ENCODE data around the gene RBCK1. TPM values are rescaled to one million over a fixed set of nuclear protein-coding genes. Genes with fewer than 3 reads are reported as not detected.

RBCK1 gene
- total and polyA plus RNA-seq, 2 experiments from 2014 or later: 72.3 to 129 TPM

DNA sequence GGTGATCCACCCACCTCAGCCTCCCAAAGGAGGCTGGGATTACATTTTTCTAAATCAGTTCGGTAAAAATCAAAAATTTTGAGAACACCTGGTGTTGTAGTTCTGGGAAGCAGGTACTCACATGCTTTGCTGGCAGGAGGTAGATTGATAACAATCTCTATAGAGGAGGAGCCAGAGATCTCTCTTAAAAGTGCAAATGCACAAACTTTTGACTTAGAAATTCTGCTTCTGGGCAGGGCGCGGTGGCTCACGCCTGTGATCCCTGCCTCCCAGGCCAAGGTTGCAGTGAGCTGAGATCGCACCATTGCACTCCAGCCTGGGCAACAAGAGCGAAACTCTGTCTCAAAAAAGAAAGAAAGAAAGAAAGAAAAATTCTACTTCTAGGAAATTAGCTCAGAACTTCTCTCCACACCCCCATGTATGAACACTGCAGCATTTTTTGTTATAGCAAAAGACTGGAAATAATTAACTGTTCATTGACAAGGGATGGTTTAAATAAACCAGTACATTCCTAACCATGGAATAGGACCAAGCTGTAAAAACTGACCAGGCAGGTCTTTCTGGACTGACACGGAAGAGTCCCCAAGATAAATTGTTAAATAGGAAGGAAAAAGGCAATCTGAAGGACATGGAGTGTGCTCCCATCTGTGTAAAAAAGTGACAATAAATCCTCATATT lies 41.9 kb upstream of the RBCK1 start:
- Histone ChIP-seq H2AFZ (no peak overlapping the region), H3K9me2 (ENCODE audit: insufficient read depth) (no peaks in the 10 kb centered on the region), H3K9ac (no peak overlapping the region), H3F3A (ENCODE audit: insufficient read depth) (peaks cover 5% of the 10 kb centered on the region), H3K27ac (no peak overlapping the region), H3K4me2 (ENCODE audit: unreplicated experiment) (no peak overlapping the region), H3K27me3 (replicated peaks; ENCODE audit: insufficient read depth) (no peaks in the 10 kb centered on the region), H3K4me3 (no peak overlapping the region), H3K36me3 (ENCODE audit: low read depth) (no peaks in the 10 kb centered on the region), H3K4me1 (ENCODE audit: insufficient read depth) (no peaks in the 10 kb centered on the region), H3K79me2 (ENCODE audit: insufficient read depth) (no peaks in the 10 kb centered on the region), H4K20me1 (ENCODE audit: insufficient read depth) (no peaks in the 10 kb centered on the region), H3K9me3 (ENCODE audit: low read depth) (no peaks in the 10 kb centered on the region)
- 71 to 72% methylated on average over 7 of the region's 7 CpGs for WGBS, 2 experiments (ENCODE audit: low coverage in 1 of 2, low lambda C conversion rate in 2 of 2, missing lambda C conversion rate in 2 of 2)
- in situ Hi-C loops (cut with MboI): no loop called here
- TF ChIP-seq EZH2phosphoT487 (IDR thresholded peaks at IDR 0.05; ENCODE audit: insufficient read depth, low read depth) (no peak), EZH2 (IDR thresholded peaks at IDR 0.05; ENCODE audit: insufficient read depth, poor library complexity, severe bottlenecking) (no peak)
- no peak for DNase-seq

DNA sequence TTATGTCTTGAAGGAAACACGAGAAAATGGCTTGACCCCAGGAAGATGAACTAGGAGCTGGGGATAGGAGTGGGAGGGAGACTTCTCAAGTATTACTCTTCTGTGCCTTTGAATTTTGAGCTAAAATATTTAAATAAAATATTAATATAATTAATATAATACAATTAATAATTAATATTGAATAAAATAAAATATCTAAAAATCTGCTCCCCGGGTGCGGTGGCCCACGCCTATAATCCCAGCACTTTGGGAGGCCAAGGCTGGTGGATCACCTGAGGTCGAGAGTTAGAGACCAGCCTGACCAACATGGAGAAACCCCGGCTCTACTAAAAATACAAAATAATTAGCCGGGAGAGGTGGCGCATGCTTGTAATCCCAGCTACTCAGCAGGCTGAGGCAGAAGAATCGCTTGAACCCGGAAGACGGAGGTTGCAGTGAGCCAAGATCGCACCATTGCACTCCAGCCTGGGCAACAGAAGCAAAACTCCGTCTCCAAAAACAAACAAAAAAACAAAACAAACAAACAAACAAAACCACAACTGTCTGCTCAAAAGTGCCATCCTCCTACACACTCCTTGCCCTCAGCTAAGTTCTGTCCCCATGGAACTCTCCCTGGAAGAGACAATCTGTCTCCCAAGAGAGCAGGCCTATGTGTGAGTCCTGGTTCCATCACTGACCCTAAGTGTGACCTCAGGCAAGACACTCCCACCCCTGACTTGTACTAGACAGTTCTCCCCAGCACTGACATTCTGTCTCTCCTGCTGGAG lies 41.2 kb upstream of the RBCK1 start:
- DNase-seq: no peak

DNA sequence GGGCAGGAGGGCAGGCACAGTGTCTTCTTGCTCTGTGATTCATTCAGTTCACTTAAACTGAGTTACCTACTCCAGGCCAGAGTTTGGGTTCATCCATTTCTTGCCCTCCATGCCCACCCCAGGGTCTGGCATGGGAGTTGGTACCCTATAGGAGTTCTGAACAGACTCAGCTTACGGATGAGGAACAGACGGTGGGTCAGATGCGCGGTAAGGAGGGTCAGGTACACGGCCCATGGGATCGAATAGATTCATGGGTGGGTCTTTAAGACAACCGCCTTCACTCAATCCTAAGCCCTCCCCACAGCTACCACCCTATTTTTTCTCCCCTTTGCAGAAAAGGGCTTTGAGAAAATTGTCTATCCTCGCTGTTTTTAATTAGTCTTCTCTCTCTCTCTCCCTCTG lies 40.6 kb upstream of the RBCK1 start:
- H3K4me2 ChIP-seq (ENCODE audit: unreplicated experiment): no peak overlapping the region
- H4K20me1 ChIP-seq (ENCODE audit: insufficient read depth): no peaks in the 10 kb centered on the region
- peaks cover 11% of the 10 kb centered on the region for H3K4me1 ChIP-seq (ENCODE audit: insufficient read depth)
- no peaks in the 10 kb centered on the region for H3K9me2 ChIP-seq (ENCODE audit: insufficient read depth)
- H3F3A ChIP-seq (ENCODE audit: insufficient read depth): peaks cover 5% of the 10 kb centered on the region
- no peak overlapping the region for H2AFZ ChIP-seq
- H3K79me2 ChIP-seq (ENCODE audit: insufficient read depth): no peaks in the 10 kb centered on the region
- DNase-seq: no peak
- no peak overlapping the region for H3K4me3 ChIP-seq
- no peaks in the 10 kb centered on the region for H3K9me3 ChIP-seq (ENCODE audit: low read depth)
- 76 to 80% methylated on average over 8 of the region's 8 CpGs for WGBS, 2 experiments (ENCODE audit: low coverage in 1 of 2, low lambda C conversion rate in 2 of 2, missing lambda C conversion rate in 2 of 2)
- no peaks in the 10 kb centered on the region for H3K27me3 ChIP-seq (replicated peaks; ENCODE audit: insufficient read depth)
- no peaks in the 10 kb centered on the region for H3K36me3 ChIP-seq (ENCODE audit: low read depth)
- H3K27ac ChIP-seq: no peak overlapping the region
- in situ Hi-C loops (cut with MboI): no loop called here
- H3K9ac ChIP-seq: no peak overlapping the region
- TF ChIP-seq EZH2phosphoT487 (IDR thresholded peaks at IDR 0.05; ENCODE audit: insufficient read depth, low read depth) (no peak), EZH2 (IDR thresholded peaks at IDR 0.05; ENCODE audit: insufficient read depth, poor library complexity, severe bottlenecking) (no peak)

More for the DNA sequence above, 41.2 kb upstream of the RBCK1 start:
- in situ Hi-C loops (cut with MboI): no loop called here
- TF ChIP-seq EZH2 (IDR thresholded peaks at IDR 0.05; ENCODE audit: insufficient read depth, poor library complexity, severe bottlenecking) (no peak), EZH2phosphoT487 (IDR thresholded peaks at IDR 0.05; ENCODE audit: insufficient read depth, low read depth) (no peak)
- H3F3A ChIP-seq (ENCODE audit: insufficient read depth): peaks cover 5% of the 10 kb centered on the region
- WGBS, 2 experiments (ENCODE audit: low coverage in 1 of 2, low lambda C conversion rate in 2 of 2, missing lambda C conversion rate in 2 of 2): 89 to 90% methylated on average over 13 of the region's 13 CpGs
- H3K79me2 ChIP-seq (ENCODE audit: insufficient read depth): no peaks in the 10 kb centered on the region
- no peaks in the 10 kb centered on the region for H4K20me1 ChIP-seq (ENCODE audit: insufficient read depth)
- H3K9ac ChIP-seq: no peak overlapping the region
- no peak overlapping the region for H3K27ac ChIP-seq
- no peaks in the 10 kb centered on the region for H3K9me3 ChIP-seq (ENCODE audit: low read depth)
- H2AFZ ChIP-seq: no peak overlapping the region
- no peak overlapping the region for H3K4me3 ChIP-seq
- H3K4me2 ChIP-seq (ENCODE audit: unreplicated experiment): no peak overlapping the region
- no peaks in the 10 kb centered on the region for H3K36me3 ChIP-seq (ENCODE audit: low read depth)
- peaks cover 5% of the 10 kb centered on the region for H3K4me1 ChIP-seq (ENCODE audit: insufficient read depth)
- H3K9me2 ChIP-seq (ENCODE audit: insufficient read depth): no peaks in the 10 kb centered on the region
- no peaks in the 10 kb centered on the region for H3K27me3 ChIP-seq (replicated peaks; ENCODE audit: insufficient read depth)

DNA sequence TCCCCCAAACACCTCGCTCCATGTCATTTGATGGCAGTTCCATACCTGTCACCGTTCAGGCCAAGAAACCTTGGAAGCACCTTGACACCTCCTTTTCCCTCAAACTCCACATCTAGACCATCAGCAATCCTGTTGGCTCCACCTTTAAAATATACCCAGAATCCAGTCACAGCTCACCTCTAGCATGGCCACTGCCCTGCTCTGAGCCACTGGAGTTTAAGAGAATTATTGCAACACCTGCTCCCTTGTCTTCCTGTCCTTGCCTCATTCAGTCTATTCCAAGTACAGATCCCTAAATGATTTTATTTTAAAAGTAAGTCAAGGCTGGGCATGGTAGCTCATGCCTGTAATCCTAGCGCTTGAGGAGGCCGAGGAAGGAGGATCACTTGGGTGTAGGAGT lies 39.2 kb upstream of the RBCK1 start:
- no peaks in the 10 kb centered on the region for H3K9me3 ChIP-seq (ENCODE audit: low read depth)
- no peak for TF ChIP-seq EZH2phosphoT487 (IDR thresholded peaks at IDR 0.05; ENCODE audit: insufficient read depth, low read depth)
- TF ChIP-seq EZH2 (IDR thresholded peaks at IDR 0.05; ENCODE audit: insufficient read depth, poor library complexity, severe bottlenecking): no peak
- H3K79me2 ChIP-seq (ENCODE audit: insufficient read depth): no peaks in the 10 kb centered on the region

More for the DNA sequence above, 39.2 kb upstream of the RBCK1 start:
- in situ Hi-C loops (cut with MboI): no loop called here
- no peak overlapping the region for H3K27ac ChIP-seq
- no peak overlapping the region for H3K9ac ChIP-seq
- no peak overlapping the region for H3K4me3 ChIP-seq
- no peak for DNase-seq
- no peaks in the 10 kb centered on the region for H3K27me3 ChIP-seq (replicated peaks; ENCODE audit: insufficient read depth)
- H3F3A ChIP-seq (ENCODE audit: insufficient read depth): peaks cover 5% of the 10 kb centered on the region
- no peak overlapping the region for H3K4me2 ChIP-seq (ENCODE audit: unreplicated experiment)
- no peak overlapping the region for H2AFZ ChIP-seq
- H4K20me1 ChIP-seq (ENCODE audit: insufficient read depth): no peaks in the 10 kb centered on the region
- 81 to 86% methylated on average over 4 of the region's 4 CpGs for WGBS, 2 experiments (ENCODE audit: low coverage in 1 of 2, low lambda C conversion rate in 2 of 2, missing lambda C conversion rate in 2 of 2)
- no peaks in the 10 kb centered on the region for H3K9me2 ChIP-seq (ENCODE audit: insufficient read depth)
- H3K36me3 ChIP-seq (ENCODE audit: low read depth): no peaks in the 10 kb centered on the region
- peaks cover 14% of the 10 kb centered on the region for H3K4me1 ChIP-seq (ENCODE audit: insufficient read depth)

All from GM23248 (cell line).